C4-2B (cell line): ENCODE results near the gene ZACN.
"Not testable (repeated sequence)": the region's sequence is repeated elsewhere in the genome, so short reads cannot be mapped to it uniquely, and the experiment has no call there.

Experiments used
- CTCF ChIP-seq: fragments of 450-650 bp; conservative IDR thresholded peaks from 2 replicates; pipeline ENCODE4 v1.5.1; 2017; ENCODE audit warnings: mild to moderate bottlenecking
- ZFX ChIP-seq: fragments of 450-650 bp; IDR thresholded peaks from 2 replicates; pipeline ENCODE4 v1.6.1; 2017

- TF ChIP-seq CTCF, ZFX: not testable (repeated sequence)
Measured at GRCh38 chr17:76044475-76045007, 34.4 kb upstream of the ZACN start.
